GDM1 (cell line): ENCODE data around the gene KRTAP10-4.
"Not testable (repeated sequence)": the region's sequence is repeated elsewhere in the genome, so short reads cannot be mapped to it uniquely, and the experiment has no call there.

Experiments used
- DNase-seq: peaks from one replicate; lab custom pipeline; 2025; lab: John Stamatoyannopoulos, UW

Gene KRTAP10-4

DNA sequence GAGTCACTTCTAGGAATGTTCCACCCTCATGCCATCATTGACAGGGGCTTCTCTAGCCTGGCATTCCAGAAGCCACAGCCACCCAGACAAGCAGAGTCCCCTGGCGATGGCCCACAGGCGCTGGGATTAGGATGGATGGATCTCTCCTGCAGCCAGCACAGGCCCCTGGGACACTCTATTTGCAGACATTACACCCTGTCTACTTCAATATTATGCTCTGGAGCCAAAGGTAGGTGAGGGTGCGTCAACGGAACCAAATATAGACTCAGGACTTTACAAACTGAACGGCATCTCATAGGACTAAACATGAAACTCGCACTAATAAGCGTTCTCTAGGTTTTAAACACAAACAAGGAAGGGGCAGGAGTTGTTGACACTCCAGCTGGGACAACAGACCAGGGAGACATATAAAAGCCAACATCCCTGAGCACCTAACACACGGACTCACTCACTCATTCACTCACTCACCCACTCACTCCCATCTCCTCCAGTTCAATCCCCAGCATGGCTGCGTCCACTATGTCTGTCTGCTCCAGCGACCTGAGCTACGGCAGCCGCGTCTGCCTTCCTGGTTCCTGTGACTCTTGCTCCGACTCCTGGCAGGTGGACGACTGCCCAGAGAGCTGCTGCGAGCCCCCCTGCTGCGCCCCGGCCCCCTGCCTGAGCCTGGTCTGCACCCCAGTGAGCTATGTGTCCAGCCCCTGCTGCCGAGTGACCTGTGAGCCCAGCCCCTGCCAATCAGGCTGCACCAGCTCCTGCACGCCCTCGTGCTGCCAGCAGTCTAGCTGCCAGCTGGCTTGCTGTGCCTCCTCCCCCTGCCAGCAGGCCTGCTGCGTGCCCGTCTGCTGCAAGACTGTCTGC lies 26.8 kb downstream of the KRTAP10-4 start, which contains the start of gene KRTAP10-7:
KRTAP10-7 (plus strand) TSS at position 480 of the 861 bp plus-strand sequence; CDS start at position 505, 25 bp downstream.
- not testable (repeated sequence) for DNase-seq

DNA sequence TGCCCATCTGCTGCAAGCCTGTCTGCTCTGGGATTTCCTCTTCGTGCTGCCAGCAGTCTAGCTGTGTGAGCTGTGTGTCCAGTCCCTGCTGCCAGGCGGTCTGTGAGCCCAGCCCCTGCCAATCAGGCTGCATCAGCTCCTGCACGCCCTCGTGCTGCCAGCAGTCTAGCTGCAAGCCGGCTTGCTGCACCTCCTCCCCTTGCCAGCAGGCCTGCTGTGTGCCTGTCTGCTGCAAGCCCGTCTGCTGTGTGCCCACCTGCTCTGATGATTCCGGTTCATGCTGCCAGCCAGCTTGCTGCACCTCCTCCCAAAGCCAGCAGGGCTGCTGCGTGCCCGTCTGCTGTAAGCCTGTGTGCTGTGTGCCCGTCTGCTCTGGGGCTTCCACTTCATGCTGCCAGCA lies 27.6 kb downstream of the KRTAP10-4 start:
- DNase-seq, result not testable (repeated sequence)

DNA sequence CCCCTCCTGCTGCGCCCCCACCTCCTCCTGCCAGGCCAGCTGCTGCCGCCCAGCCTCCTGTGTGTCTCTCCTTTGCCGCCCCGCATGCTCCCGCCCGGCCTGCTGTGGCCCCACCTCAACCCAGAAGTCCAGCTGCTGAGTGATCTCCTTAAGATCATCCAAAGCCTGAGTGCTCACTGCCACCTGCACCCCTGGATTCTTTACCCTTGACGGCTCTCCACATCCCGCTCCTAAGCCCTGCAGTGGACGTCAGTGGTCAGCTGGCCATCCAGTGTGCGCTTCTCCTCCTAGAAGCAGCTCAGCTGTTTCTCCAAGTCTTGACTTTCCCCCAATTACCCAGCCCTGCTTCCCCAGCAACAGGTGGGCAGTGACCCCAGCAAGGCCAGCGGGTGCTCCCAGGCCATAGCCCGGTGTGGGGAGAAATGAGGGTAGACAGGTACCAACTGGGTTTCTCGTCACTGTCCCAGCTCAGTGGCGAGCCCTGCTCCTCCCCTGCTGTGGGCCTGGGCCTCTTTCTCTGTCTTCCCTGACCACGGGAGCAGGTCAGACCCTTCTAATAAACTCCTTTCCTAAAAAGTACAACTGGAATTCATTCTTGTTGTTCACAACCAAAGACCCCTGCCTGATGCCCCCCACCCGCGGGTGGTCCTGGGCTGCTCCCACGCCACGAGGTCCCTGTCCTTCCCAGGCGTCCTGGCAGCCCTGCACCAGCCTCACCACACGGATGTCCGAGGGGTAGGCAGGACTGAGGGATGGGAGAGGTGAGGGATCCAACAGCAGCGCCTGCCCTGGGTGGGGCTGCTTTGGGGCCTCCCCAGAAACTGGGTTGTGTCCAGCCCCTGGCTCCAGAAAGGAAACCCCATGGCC lies 28.3 kb downstream of the KRTAP10-4 start:
- no peak for DNase-seq

DNA sequence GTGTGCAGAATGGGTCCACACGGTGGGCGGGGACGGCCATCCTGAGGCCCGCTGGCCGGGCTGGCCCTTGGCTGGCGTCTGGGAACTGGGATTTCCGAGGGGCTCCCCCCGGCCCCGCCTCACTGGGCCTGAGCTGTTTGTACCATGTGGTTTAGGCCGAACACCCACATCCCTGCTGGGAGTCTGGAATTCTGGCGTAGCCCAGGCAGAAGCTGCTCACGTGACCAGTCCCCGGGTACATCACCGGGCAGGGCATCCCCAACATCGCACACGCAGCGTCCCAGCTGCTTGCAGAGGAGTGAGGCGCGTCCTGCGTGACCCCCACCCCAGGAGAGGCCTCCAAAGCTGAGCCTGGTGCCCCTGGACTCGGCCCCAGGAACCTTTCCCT lies 28.9 kb downstream of the KRTAP10-4 start:
- no peak for DNase-seq

DNA sequence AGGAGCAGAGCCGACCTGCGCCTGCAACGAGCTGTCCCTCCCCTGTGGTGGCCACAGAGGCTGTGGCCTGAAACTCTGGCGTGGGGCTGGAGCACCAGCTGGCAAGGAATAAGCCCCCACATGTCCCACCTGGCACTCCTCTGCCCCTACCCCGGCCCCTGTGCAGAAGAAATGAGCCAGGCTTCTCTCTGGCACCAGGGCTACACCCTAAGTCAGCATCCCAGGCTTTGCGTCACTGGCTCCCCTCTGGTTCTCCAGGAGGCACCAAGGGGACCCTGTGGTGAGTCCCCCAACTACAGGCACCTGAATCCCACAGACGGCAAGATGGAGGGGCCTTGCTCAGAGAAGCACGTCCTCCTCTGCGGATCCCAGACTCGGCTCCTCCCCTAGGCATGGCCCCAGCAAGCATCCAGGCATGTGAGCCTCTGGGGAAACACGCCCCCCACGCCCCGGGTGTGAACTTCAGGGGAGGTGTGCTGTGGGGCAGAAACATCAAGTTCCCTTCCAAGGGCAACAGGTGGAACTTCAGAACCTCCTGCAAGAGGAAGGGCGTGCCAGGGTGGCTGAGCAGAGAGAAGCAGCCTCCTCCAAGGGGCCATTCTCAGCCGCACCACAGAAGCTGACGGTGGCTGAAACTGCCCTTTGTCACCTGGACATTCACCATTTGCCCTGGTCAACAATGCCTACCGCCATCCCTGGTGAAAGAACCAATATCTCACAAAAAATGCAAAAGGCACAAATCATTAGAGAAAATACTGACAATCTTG lies 29.8 kb downstream of the KRTAP10-4 start:
- no peak for DNase-seq

DNA sequence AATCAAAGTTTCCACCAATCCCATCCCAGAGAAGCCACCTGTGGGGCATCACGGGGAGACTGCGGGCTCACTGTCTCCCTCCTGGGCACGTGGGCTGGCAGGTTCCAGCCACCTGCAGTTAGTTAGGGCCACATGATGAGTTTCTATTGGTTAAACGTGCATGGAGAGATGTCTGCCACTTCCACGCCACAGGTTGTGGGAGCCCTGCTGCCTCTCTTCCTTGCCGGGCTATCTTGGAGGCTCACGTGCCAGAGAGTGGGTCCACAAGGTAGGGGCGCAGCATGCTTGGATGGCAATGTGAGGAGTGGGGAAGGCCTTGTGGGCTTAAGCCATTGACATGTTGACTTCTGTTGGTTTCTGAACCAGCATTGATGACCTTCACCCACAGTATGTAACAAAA lies 30.4 kb downstream of the KRTAP10-4 start:
- no peak for DNase-seq

DNA sequence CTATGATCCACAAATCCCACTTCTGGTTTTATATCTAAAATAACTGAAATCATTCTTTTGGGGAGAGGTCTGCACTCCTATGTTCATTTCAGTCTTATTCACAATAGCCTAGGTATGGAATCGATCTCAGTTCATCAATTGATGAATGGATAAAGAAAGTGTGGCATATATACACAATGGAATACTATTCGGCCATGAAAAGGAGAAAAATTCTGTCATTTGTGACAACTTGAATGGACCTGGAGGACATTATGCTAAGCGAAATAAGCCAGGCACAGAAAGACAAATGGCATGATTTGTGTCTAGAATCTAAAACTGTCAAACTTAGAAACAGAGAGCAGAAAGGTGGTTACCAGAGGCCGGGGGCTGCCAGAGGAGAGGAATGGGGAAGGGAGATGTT lies 33.0 kb downstream of the KRTAP10-4 start:
- no peak for DNase-seq

DNA sequence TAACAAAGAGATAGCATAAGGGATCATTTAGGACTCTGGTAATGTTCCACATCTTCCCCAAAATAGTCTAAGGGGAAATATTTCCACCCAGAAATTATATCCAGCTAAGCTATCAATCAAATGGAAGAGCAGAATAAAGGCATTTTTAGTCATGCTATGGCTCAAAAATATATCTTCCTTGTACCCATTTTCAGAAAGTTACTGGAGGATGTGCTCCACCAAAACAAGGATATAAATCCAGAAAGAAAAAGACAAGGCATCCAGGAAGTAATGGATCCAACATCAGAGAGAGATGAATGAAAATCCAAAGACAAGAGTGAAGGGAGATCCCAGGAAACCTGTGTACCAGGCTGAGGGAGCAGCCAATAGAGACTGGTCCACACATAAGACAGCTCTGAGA lies 35.7 kb downstream of the KRTAP10-4 start:
- no peak for DNase-seq

DNA sequence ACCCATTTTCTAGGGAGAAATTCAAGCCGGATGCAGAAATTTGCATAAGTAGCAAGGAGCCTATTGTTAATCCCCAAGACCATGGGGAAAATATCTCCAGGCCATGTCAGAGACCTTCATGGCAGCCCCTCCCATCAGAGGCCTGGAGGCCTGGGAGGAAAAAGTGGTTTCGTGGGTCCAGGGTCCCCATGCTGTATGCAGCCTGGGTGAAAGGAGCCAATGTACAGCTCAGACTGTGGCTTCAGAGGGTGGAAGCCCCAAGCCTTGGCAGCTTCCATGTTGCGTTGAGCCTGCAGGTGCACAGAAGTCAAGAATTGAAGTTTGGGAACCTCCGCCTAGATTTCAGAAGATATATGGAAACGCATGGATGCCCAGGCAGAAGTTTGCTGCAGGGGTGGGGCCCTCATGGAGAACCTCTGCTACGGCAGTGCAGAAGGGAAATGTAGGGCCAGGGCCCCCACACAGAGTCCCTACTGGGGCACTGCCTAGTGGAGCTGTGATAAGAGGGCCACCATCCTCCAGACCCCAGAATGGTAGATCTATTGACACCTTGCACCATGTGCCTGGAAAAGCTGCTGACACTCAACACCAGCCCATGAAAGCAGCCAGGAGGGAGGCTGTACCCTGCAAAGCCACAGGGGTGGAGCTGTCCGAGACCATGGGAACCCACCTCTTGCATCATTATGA lies 36.8 kb downstream of the KRTAP10-4 start:
- DNase-seq, result not testable (repeated sequence)

DNA sequence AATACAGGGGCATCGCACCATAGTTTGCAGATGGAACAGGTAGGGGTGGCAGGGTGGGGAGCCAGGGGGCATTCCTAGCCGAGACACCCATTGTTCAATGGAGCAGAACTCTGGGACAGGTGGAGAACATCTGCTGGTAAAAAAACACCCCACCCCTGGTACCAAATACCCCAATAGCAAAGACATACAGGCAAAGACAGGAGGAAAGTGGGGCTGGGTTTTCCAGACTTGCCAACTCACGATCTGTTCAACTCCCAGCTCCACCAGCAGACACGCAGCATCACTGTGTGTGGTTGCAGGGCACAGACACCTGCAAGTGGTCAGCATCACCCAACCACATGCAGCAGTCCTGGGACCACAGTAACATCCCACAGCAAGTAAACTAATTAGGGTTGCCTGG lies 38.0 kb downstream of the KRTAP10-4 start:
- DNase-seq, result no peak

DNA sequence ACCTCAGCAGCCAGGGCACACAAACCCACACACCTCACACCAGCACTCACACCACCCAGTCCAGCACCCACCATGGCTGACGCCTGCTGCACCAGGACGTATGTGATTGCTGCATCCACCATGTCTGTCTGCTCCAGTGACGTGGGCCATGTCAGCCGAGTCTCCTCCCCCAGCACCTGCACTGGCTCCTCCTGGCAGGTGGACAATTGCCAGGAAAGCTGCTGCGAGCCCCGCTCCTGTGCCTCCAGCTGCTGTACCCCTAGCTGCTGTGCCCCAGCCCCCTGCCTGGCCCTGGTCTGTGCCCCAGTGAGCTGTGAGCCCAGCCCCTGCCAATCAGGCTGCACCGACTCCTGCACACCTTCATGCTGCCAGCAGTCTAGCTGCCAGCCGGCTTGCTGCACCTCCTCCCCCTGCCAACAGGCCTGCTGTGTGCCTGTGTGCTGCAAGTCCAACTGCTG lies 38.5 kb downstream of the KRTAP10-4 start, which contains the start of gene KRTAP10-8:
KRTAP10-8 (plus strand) TSS at position 51 of the 458 bp plus-strand sequence; CDS start at position 73, 22 bp downstream.
- no peak for DNase-seq

DNA sequence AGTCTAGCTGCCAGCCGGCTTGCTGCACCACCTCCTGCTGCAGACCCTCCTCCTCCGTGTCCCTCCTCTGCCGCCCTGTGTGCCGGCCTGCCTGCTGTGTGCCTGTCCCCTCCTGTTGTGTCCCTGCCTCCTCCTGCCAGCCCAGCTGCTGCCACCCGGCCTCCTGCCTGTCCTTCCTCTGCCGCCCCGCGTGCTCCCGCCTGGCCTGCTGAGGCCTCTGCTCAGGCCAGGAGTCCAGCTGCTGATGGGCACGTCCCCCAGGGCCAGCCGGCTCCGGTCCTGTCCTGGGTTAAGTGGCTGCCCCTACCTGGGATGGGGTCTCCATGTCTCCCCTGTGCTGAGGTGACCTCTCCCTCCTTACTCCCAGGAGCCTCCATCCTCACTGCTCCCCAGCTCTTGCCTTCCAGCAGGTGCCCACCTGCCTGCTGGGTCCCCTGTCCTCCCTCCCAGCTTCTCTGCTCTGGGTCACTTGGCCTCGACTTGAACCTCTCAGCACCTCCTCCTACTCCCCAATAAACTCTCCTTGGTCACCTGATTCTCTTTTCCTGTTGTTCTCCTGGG lies 39.2 kb downstream of the KRTAP10-4 start:
- DNase-seq, result no peak

DNA sequence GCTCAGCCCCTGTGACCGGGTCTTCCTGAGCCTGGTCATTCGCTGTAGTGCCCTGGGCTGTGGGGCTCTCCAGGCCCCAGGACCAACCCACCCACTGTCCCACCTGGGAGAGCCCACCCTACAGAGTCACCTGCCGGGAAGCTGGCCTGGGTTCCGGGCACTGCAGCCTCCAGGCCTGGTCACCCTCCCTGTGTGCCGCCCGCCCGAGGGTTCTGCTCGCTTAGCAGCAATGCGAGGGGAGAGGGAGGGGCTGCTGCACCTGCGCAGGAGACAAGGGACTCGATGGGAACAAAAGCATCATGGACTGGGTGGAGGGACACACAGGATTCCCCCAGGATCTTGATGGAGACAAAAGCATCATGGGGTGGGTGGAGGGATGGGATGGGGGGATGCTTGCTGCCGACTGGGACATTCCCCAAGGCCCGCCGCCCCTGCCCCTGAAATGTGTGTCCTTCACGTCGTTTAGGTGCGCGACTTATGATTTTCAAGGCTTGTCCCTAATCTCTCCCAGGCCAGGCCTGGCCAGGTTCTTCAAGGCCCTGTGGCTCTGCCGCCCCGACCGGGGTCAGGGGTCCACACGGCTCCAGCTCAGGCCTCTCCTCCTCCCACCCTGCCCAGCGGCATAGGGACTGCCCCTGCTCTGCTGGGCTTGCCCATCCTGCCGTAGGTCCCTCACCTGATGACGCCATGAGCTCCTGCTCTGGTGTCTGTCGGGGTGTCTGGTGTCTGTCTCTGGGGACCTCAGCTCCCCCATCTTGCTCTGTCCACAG lies 40.0 kb downstream of the KRTAP10-4 start:
- DNase-seq, result no peak

DNA sequence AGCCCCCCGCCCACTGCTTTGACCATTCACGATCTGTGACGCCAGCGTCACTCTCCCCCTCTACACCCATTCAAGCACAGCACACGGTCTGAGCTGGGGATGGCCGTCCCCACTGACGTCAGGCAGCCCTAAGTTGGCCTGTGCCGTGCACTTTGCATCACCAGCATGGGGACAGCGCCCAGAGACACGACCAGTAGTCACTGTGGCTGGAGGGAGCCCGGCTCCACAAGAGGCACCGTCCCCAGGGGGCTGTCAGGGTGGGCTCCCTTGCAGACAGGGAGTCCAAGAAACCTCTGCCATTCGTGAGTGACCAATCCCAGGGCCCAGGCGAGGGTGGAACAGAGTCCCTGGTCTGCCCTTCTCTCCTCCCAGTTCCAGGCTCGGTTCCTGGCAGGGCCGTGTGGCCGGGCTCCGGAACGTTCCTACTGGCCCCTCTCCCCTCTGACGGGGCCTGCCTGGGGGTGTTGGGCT lies 40.7 kb downstream of the KRTAP10-4 start:
- DNase-seq, result no peak

DNA sequence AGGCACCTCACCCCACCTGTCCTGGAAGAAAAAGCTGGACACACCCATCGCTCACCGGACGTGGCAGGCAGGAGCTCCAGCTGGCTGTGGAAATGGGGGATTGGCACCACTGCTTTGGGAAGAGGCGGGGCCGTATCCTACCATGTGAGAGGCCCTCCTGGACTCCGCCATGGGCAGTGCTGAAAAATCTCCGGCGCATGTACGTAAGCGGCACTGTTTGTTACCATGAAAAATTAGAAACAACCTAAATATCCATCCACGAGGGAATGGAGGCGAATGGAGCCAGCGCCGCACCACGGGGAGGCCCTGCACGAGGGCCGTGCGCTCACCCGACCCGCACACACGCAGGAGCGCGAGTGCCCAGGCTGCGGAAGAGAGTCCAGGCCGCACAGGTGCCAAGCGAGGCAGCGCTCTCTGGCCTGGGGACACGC lies 41.4 kb downstream of the KRTAP10-4 start:
- no peak for DNase-seq

DNA sequence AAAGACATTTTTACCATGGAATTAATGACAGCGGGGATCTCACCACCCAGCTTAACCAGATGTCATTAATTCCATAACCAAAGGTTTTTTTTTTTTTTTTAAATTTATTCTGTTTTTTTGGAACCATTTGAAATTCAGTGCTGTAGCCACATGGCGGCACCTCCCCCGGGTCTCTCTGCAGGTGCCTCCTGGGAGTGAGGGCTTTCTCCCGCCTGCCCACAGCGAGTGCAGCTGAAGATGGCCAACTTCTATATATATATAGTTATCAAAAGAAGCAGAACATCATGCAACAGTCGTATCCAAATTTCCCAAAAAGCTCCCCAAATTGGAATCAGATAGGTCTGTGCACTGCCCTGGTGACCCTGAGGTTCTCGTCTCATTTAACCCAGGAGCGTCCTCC lies 41.9 kb downstream of the KRTAP10-4 start:
- DNase-seq, result no peak

DNA sequence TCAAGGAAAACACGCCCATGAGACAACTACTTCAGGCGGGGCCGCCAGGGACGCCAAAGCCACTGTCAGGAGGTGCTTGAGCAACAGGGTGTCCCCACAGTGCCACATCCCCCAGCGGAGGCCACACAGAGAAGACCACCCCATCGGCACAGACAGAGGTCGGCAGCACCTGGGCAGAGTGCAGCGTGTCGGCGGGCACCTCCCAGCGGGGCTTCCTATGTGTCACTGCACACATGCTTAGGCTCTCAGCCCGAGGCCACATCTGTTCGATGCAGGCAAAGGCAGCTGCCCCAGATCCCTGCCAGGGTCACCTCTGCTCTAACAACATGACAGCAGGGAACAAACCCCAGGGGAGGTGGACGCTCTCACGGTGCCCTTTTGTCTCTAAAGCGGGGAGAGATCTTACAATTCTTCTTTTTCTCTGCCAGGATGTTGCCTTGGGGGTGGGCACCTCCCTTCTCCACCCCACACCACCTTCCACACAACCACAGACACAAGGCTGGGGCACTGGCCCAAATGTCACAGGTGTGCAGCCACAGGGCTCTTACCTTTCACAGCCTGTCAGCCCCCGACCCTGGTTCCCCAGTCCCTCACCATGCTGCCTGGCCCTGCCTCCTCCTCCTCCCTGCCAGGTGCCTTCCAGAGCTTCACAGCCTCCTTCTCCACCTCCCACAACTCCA lies 42.5 kb downstream of the KRTAP10-4 start:
- DNase-seq, result no peak

DNA sequence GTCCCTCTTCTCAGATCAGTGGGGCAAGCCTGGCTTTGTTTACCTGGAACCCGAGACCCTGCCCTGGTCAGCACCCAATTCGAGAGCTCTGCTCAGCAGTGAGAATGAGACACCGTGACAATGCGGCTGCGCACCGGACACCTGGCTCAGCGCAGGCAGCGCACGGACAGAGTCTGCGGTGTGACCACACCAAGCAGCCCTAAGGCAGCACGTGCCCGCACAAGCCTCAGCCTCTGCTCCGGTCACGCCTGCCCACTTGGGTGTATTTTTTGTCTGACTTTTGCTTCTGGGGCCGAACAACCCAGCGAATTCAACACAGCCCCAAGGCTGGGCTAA lies 43.0 kb downstream of the KRTAP10-4 start:
- DNase-seq, result no peak

DNA sequence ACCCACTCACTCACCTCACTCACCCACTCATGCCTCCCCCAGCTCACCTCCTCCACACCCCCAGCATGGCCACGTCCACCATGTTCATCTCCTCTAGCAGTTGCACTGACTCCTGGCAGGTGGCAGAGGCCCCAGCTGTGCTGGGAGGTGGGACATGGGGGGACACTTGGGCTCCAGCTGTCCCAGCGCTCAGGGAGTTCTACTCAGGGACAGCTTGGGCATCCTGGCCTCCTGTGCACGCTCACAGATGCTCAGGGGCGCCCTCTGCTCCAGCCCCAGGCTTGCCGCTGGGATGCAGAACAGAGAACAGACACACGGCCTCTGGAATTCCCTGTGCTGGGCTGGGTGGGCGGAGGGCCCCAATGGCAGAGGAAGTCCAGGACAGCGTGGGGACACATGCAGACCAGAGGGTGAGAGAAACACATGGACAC lies 43.6 kb downstream of the KRTAP10-4 start:
- DNase-seq, result no peak
